HG03039 (cell line): ENCODE measurements around the gene MRPL40.
"Not testable (repeated sequence)": the region's sequence is repeated elsewhere in the genome, so short reads cannot be mapped to it uniquely, and the experiment has no call there.

Experiments
- ATAC-seq: cut with Tn5 transposase; IDR thresholded peaks from one replicate; pipeline ENCODE4 v1.9.1; 2021; ENCODE audit warnings: mild to moderate bottlenecking, moderate library complexity; ENCODE audit not compliant: unreplicated experiment

The MRPL40 gene

GRCh38 chr22:19406846-19407245 is 25.5 kb upstream of the MRPL40 start:
- no peak for ATAC-seq

GRCh38 chr22:19407649-19408606 is 24.4 kb upstream of the MRPL40 start:
- ATAC-seq = no peak

- ATAC-seq = no peak
These were observed 21.2 kb upstream of the MRPL40 start for GRCh38 chr22:19410941-19411689.

GRCh38 chr22:19411690-19412045 is 20.7 kb upstream of the MRPL40 start:
- ATAC-seq = no peak

- no peak for ATAC-seq
These were observed 19.9 kb upstream of the MRPL40 start for GRCh38 chr22:19412478-19412877.

GRCh38 chr22:19412923-19413322 is 19.4 kb upstream of the MRPL40 start:
- no peak for ATAC-seq

GRCh38 chr22:19419086-19419463 is 13.3 kb upstream of the MRPL40 start:
- ATAC-seq = no peak

- ATAC-seq = no peak
These were observed 12.7 kb upstream of the MRPL40 start for GRCh38 chr22:19419464-19420178.

GRCh38 chr22:19420321-19420720 is 12.0 kb upstream of the MRPL40 start:
- no peak for ATAC-seq

GRCh38 chr22:19422440-19423301 is 9.7 kb upstream of the MRPL40 start:
- ATAC-seq = no peak

GRCh38 chr22:19424186-19424500 is 8.2 kb upstream of the MRPL40 start:
- ATAC-seq = no peak

- ATAC-seq = no peak
These were observed 2.1 kb upstream of the MRPL40 start for GRCh38 chr22:19429950-19430889.

- ATAC-seq = no peak
These were observed 1.3 kb upstream of the MRPL40 start for GRCh38 chr22:19430890-19431541.

- peak; percentile 37 for ATAC-seq
These were observed 654 bp upstream of the MRPL40 start, which contains the start of gene HIRA for GRCh38 chr22:19431649-19432132. Gene HIRA, minus strand, starts transcription at chr22:19431733. Its CDS starts 257 bp downstream, at chr22:19431476.

GRCh38 chr22:19434401-19434800 is 2.1 kb downstream of the MRPL40 start:
- ATAC-seq = no peak

GRCh38 chr22:19434829-19435580 is 2.7 kb downstream of the MRPL40 start:
- ATAC-seq = no peak

- not testable (repeated sequence) for ATAC-seq
These were observed 4.3 kb downstream of the MRPL40 start for GRCh38 chr22:19436444-19437161.
